HEK293 (cell line): ENCODE data around the gene SNX21.

Experiments used
- CTCF ChIP-seq: fragments of 450-650 bp; formaldehyde crosslinking; IDR thresholded peaks from 2 replicates; pipeline ENCODE4 v1.5.1; 2016; ENCODE audit warnings: missing biosample characterization, missing genetic modification characterization
- MEIS1 ChIP-seq: sonication (generic); formaldehyde crosslinking; IDR thresholded peaks from 2 replicates; pipeline ENCODE4 v1.8.1; 2022; ENCODE audit warnings: missing genetic modification reagents, mild to moderate bottlenecking, borderline replicate concordance
- PATZ1 ChIP-seq: fragments of 450-650 bp; formaldehyde crosslinking; IDR thresholded peaks from 2 replicates; pipeline ENCODE4 v1.5.1; 2016; ENCODE audit warnings: missing biosample characterization, missing genetic modification characterization
- YY1 ChIP-seq: fragments of 450-650 bp; formaldehyde crosslinking; IDR thresholded peaks from 2 replicates; pipeline ENCODE4 v1.5.1; 2018; ENCODE audit warnings: missing biosample characterization, missing genetic modification characterization
- ZBTB8A ChIP-seq: fragments of 450-650 bp; formaldehyde crosslinking; IDR thresholded peaks from 2 replicates; pipeline ENCODE4 v1.5.1; 2016; ENCODE audit warnings: missing biosample characterization, missing genetic modification characterization
- ZNF10 ChIP-seq: fragments of 450-650 bp; formaldehyde crosslinking; IDR thresholded peaks from 2 replicates; pipeline ENCODE4 v1.5.1; 2017; ENCODE audit warnings: missing biosample characterization, missing genetic modification characterization
- ZNF133 ChIP-seq: fragments of 450-650 bp; formaldehyde crosslinking; IDR thresholded peaks from 2 replicates; pipeline ENCODE4 v1.5.1; 2016; ENCODE audit warnings: missing biosample characterization, missing genetic modification characterization
- ZNF16 ChIP-seq: fragments of 450-650 bp; formaldehyde crosslinking; IDR thresholded peaks from 2 replicates; pipeline ENCODE4 v1.5.1; 2016; ENCODE audit warnings: low read depth, missing biosample characterization, missing genetic modification characterization
- ZNF350 ChIP-seq: fragments of 450-650 bp; formaldehyde crosslinking; IDR thresholded peaks from 2 replicates; pipeline ENCODE4 v1.5.0; 2017; ENCODE audit warnings: missing biosample characterization, mild to moderate bottlenecking, missing genetic modification characterization
- ZNF394 ChIP-seq: fragments of 450-650 bp; formaldehyde crosslinking; IDR thresholded peaks from 2 replicates; pipeline ENCODE4 v1.5.1; 2016; ENCODE audit warnings: missing biosample characterization, missing genetic modification characterization, mild to moderate bottlenecking, moderate library complexity, borderline replicate concordance
- ZNF433 ChIP-seq: fragments of 450-650 bp; formaldehyde crosslinking; IDR thresholded peaks from 2 replicates; pipeline ENCODE4 v1.5.1; 2016; ENCODE audit warnings: missing biosample characterization, missing genetic modification characterization, low read depth
- ZNF707 ChIP-seq: fragments of 450-650 bp; formaldehyde crosslinking; IDR thresholded peaks from 2 replicates; pipeline ENCODE4 v1.5.1; 2016; ENCODE audit warnings: missing biosample characterization, missing genetic modification characterization

GRCh38 chr20:45878076-45878761, 44.6 kb downstream of the SNX21 start:
- TF ChIP-seq CTCF (tag by site-specific recombination) (no peak), ZNF133 (no peak), ZBTB8A (tag by site-specific recombination) (no peak), ZNF433 (tag by site-specific recombination) (no peak), ZNF707 (no peak), MEIS1 (CRISPR knock-in tag) (no peak), ZNF394 (tag by site-specific recombination) (no peak), ZNF10 (tag by site-specific recombination) (no peak), ZNF16 (tag by site-specific recombination) (no peak), PATZ1 (tag by site-specific recombination) (no peak), YY1 (no peak), ZNF350 (tag by site-specific recombination) (no peak)
